Keratinocyte (primary cell): ENCODE data around the gene MYMX. TPM values are rescaled to one million over a fixed set of nuclear protein-coding genes. Genes with fewer than 3 reads are reported as not detected.
A peak's percentile ranks its signal among the peaks of the same experiment; 100 is the strongest.

ENCODE experiments used
- DNase-seq: peaks from one replicate; pipeline ENCODE4 v3.0.0-alpha.2; 2011; ENCODE audit warnings: low read depth, missing footprints, low spot score
- FAIRE-seq: peaks from 2 replicates; lab custom pipeline; 2011; peaks lifted over from hg19 to GRCh38; lab: Jason Lieb, UNC
- H2AFZ ChIP-seq: 2 replicates; pipeline ENCODE4 v1.6.0; 2012; ENCODE audit warnings: low read length, control low read depth, inconsistent platforms; ENCODE audit not compliant: control insufficient read depth
- H3K27ac ChIP-seq: 2 replicates; pipeline ENCODE4 v1.5.1; 2011; ENCODE audit warnings: low read length; ENCODE audit not compliant: control insufficient read depth, insufficient read depth
- H3K27me3 ChIP-seq: 3 replicates; pipeline ENCODE4 v1.6.0; 2011; ENCODE audit warnings: low read length; ENCODE audit not compliant: control insufficient read depth, insufficient read depth; ENCODE audit errors: extremely low read depth
- H3K36me3 ChIP-seq, 2 experiments: 2 replicates in 1 of 2; 3 replicates in 1 of 2; pipeline ENCODE4 v1.5.1; 2011; ENCODE audit warnings: low read length in 2 of 2, mild to moderate bottlenecking in 1 of 2; ENCODE audit not compliant: control insufficient read depth in 2 of 2, insufficient read depth in 2 of 2; ENCODE audit errors: extremely low read depth in 1 of 2
- H3K4me1 ChIP-seq: 3 replicates; pipeline ENCODE4 v1.5.1; 2011; ENCODE audit warnings: low read length; ENCODE audit not compliant: control insufficient read depth, insufficient read depth; ENCODE audit errors: extremely low read depth
- H3K4me2 ChIP-seq: 3 replicates; pipeline ENCODE4 v1.6.0; 2011; ENCODE audit warnings: low read depth, low read length; ENCODE audit not compliant: control insufficient read depth, insufficient read depth; ENCODE audit errors: extremely low read depth
- H3K4me3 ChIP-seq, 3 experiments: fragments of 200-600 bp in 1 of 3; sonication (generic) in 1 of 3; 2 replicates in 2 of 3; 3 replicates in 1 of 3; pipeline ENCODE4 v1.5.1; 2011 to 2016; ENCODE audit warnings: low read length in 3 of 3, mild to moderate bottlenecking in 3 of 3, control low read depth in 2 of 3, inconsistent platforms in 1 of 3, low read depth in 1 of 3, mixed read lengths in 1 of 3, mixed run types in 1 of 3, moderate library complexity in 1 of 3; ENCODE audit not compliant: control insufficient read depth in 2 of 3, insufficient read depth in 2 of 3; ENCODE audit errors: extremely low read depth in 1 of 3
- H3K79me2 ChIP-seq: 2 replicates; pipeline ENCODE4 v1.6.0; 2012; ENCODE audit warnings: low read length; ENCODE audit not compliant: control insufficient read depth, insufficient read depth
- H3K9ac ChIP-seq: 3 replicates; pipeline ENCODE4 v1.6.0; 2011; ENCODE audit warnings: low read length; ENCODE audit not compliant: control insufficient read depth, insufficient read depth; ENCODE audit errors: extremely low read depth
- H3K9me1 ChIP-seq: 3 replicates; pipeline ENCODE4 v1.6.0; 2011; ENCODE audit warnings: low read length; ENCODE audit not compliant: control insufficient read depth, insufficient read depth; ENCODE audit errors: extremely low read depth
- H3K9me3 ChIP-seq: 2 replicates; pipeline ENCODE4 v1.5.1; 2012; ENCODE audit warnings: low read depth, low read length; ENCODE audit not compliant: control insufficient read depth
- H4K20me1 ChIP-seq: 3 replicates; pipeline ENCODE4 v1.6.0; 2011; ENCODE audit warnings: low read length; ENCODE audit not compliant: control insufficient read depth, insufficient read depth; ENCODE audit errors: extremely low read depth
- CTCF ChIP-seq, 3 experiments: IDR thresholded peaks in 1 of 3; conservative IDR thresholded peaks in 1 of 3; optimal IDR thresholded peaks in 1 of 3; 2 replicates in 2 of 3; 3 replicates in 1 of 3; pipeline versions ENCODE3 to v1.5.1; 2011; ENCODE audit warnings: low read length in 3 of 3, mild to moderate bottlenecking in 3 of 3, moderate library complexity in 2 of 3, control low read depth in 1 of 3, inconsistent platforms in 1 of 3; ENCODE audit not compliant: insufficient read depth in 2 of 3; ENCODE audit errors: extremely low read depth in 1 of 3
- EZH2 ChIP-seq: IDR thresholded peaks from one replicate; pipeline ENCODE4 v1.6.1; 2012; ENCODE audit warnings: inconsistent platforms, mild to moderate bottlenecking, low read length, moderate library complexity
- dilution Hi-C: fragments of 300-500 bp; cut with MboI; formaldehyde crosslinking; loops from one replicate; pipeline ENCODE4 v1.7.0; 2020; ENCODE audit warnings: low sequenced_read_pairs; ENCODE audit not compliant: extremely low pct_ligation_motif_present
- polyA plus RNA-seq, 5 experiments: library from polyadenylated mRNA; depleted of rRNA in 3 of 5; stranded (reverse) in 3 of 5; stranded (forward) in 1 of 5; unstranded in 1 of 5; fragments of >200 nt; gene quantifications; 1 replicate in 1 of 5; 2 replicates in 3 of 5; 3 replicates in 1 of 5; pipeline versions ENCODE4 v1.2.1 to v1.2.3, GENCODE V29; 2011 to 2012; ENCODE audit warnings: missing spikeins in 2 of 5, low read depth in 1 of 5, low replicate concordance in 1 of 5

Gene MYMX
- polyA plus RNA-seq, 1 donor (not counting 4 experiments of a cell fraction or from before 2014, with no cell fraction given), result 0.09 TPM

DNA sequence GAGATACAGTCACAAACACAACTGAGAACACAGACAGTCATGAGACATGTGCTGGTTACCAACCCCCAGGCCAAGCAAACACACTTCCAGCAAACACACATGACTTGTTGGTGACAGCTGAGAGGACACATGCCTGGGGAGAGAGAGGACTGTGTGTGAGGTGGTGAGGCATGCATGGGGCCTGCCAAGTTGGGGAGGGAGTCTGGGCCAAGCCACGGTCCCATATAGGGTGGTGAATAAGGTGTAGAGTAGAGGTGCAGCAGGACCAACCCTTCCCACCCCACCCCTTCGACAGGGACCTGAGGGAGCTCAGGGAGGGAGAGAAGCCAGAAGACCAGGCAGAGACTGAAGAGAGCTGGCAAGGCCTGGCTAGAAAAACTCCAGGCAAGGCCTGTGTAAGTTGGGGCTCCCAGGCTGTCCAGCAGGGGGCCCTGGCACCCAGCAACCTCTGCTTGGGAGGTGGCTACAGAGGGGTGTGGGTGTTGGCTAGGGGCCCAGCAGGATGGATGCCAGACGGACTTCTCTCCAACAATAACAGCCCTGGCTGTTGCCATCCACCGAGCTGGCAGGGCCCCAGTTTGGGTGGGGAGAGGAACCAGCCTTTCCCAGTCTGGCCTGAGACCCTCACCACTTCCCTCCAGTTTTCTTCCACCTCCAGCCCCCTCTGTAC is 4.7 kb downstream of the MYMX start:
- no peak overlapping the region for H3K4me3 ChIP-seq
- dilution Hi-C loops, result no loop called here
- no peaks in the 10 kb centered on the region for H3K27me3 ChIP-seq
- no peaks in the 10 kb centered on the region for H3K9me1 ChIP-seq
- peaks cover 22% of the 10 kb centered on the region for H3K79me2 ChIP-seq
- H3K27ac ChIP-seq, result no peak overlapping the region
- no peaks in the 10 kb centered on the region for H3K36me3 ChIP-seq
- H4K20me1 ChIP-seq, result no peaks in the 10 kb centered on the region
- H3K4me2 ChIP-seq, result no peak overlapping the region
- FAIRE-seq (no peak), DNase-seq (no peak)
- H3K4me1 ChIP-seq, result peaks cover 47% of the 10 kb centered on the region
- no peaks in the 10 kb centered on the region for H3K9me3 ChIP-seq
- TF ChIP-seq CTCF (optimal IDR thresholded peaks at IDR 0.05 in 1 of 3, IDR thresholded peaks at IDR 0.05 in 1 of 3, conservative IDR thresholded peaks at IDR 0.05 in 1 of 3; ENCODE audit: extremely low read depth in 1 of 3, insufficient read depth in 2 of 3, low read length in 3 of 3), result peak in 2 of 3 experiments; percentile 70 to 93
- no peak for TF ChIP-seq EZH2
- peak overlapping the region; percentile 34 for H2AFZ ChIP-seq
- H3K9ac ChIP-seq, result no peak overlapping the region

DNA sequence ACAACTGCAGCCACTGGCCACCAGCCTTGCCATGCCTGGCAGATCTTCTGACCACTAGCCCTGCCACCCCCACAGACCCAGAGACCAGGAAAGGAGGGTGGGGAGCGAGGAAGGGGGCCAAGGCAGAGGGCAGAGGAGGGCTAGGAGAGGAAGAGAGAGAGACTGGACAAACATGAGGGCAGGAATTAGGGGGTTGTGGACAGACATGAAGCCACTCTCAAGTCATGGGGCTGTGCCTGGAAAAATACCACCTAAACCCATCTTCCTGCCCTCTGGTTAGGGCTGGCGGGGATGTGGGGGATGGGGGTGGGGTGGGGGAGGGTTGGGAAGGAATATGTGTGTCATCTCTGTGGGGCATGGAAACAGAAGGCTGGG is 5.2 kb downstream of the MYMX start:
- Histone ChIP-seq H2AFZ (peak overlapping the region; percentile 9), H3K9me3 (no peaks in the 10 kb centered on the region), H3K27ac (no peak overlapping the region), H3K4me1 (peaks cover 47% of the 10 kb centered on the region), H3K79me2 (peaks cover 22% of the 10 kb centered on the region), H3K9ac (no peak overlapping the region), H3K4me2 (no peak overlapping the region), H3K36me3 (no peaks in the 10 kb centered on the region), H3K27me3 (no peaks in the 10 kb centered on the region), H4K20me1 (no peaks in the 10 kb centered on the region), H3K4me3 (no peak overlapping the region), H3K9me1 (no peaks in the 10 kb centered on the region)
- dilution Hi-C loops, result no loop called here
- no peak for DNase-seq
- no peak for TF ChIP-seq CTCF (optimal IDR thresholded peaks at IDR 0.05 in 1 of 3, IDR thresholded peaks at IDR 0.05 in 1 of 3, conservative IDR thresholded peaks at IDR 0.05 in 1 of 3; ENCODE audit: extremely low read depth in 1 of 3, insufficient read depth in 2 of 3, low read length in 3 of 3)
- TF ChIP-seq EZH2, result no peak
- FAIRE-seq, result no peak
